Measurements from ENCODE around the gene EXOC3L4. TPM values are rescaled to one million over a fixed set of nuclear protein-coding genes. Genes with fewer than 3 reads are reported as not detected.

The EXOC3L4 gene
- total RNA-seq, 1 experiment from 2014 or later = 1.4 TPM

GRCh38 chr14:103131580-103131979, 37.1 kb downstream of the EXOC3L4 start:
- Histone ChIP-seq H3K9me3 (ENCODE audit: low read length) (no peaks in the 10 kb centered on the region), H4K20me1 (ENCODE audit: low read length) (no peaks in the 10 kb centered on the region), H3K4me3 (ENCODE audit: low read length) (no peak overlapping the region), H3K79me2 (ENCODE audit: low read length) (peaks cover 11% of the 10 kb centered on the region), H3K9me2 (replicated peaks; ENCODE audit: low read length) (no peaks in the 10 kb centered on the region), H3F3A (ENCODE audit: low read length, unreplicated experiment) (peaks cover 3% of the 10 kb centered on the region), H3K27ac (ENCODE audit: low read length) (no peak overlapping the region), H2AFZ (ENCODE audit: low read length) (no peak overlapping the region), H3K36me3 (ENCODE audit: low read depth, low read length) (peaks cover 28% of the 10 kb centered on the region), H3K27me3 (ENCODE audit: low read length) (no peaks in the 10 kb centered on the region), H3K9ac (ENCODE audit: low read length) (no peak overlapping the region), H3K4me1 (ENCODE audit: insufficient read depth, low read length) (peaks cover 50% of the 10 kb centered on the region), H3K4me2 (ENCODE audit: low read length) (no peak overlapping the region)
- TF ChIP-seq EZH2 (IDR thresholded peaks at IDR 0.05; ENCODE audit: low read length, unreplicated experiment) = no peak
- TF ChIP-seq CTCF (conservative IDR thresholded peaks at IDR 0.05; ENCODE audit: low read depth, low read length) = no peak
- TF ChIP-seq EZH2phosphoT487 (IDR thresholded peaks at IDR 0.05; ENCODE audit: borderline replicate concordance, low read length) = no peak
- DNase-seq (no peak), ATAC-seq (no peak)
- POLR2A ChIA-PET (ENCODE audit: unreplicated experiment) = no interaction called here
- CTCF ChIA-PET = interaction anchor here (0.6 to 1.4 kb wide), 2 partner anchors 27 to 145 kb away, joined by 5 to 7 read pairs; no protein-coding TSS in a partner anchor
- no TSS peak for BruUV-seq (replicated peaks)
- intact Hi-C loops (cut with micrococcal nuclease) = no loop called here

- H3K4me1 ChIP-seq (ENCODE audit: insufficient read depth, low read length) = peaks cover 54% of the 10 kb centered on the region
- peaks cover 6% of the 10 kb centered on the region for H3K79me2 ChIP-seq (ENCODE audit: low read length)
- H3K27ac ChIP-seq (ENCODE audit: low read length) = no peak overlapping the region
- H4K20me1 ChIP-seq (ENCODE audit: low read length) = no peaks in the 10 kb centered on the region
- no peak overlapping the region for H2AFZ ChIP-seq (ENCODE audit: low read length)
- no peak overlapping the region for H3K4me3 ChIP-seq (ENCODE audit: low read length)
- H3K9ac ChIP-seq (ENCODE audit: low read length) = no peak overlapping the region
- no peaks in the 10 kb centered on the region for H3K9me3 ChIP-seq (ENCODE audit: low read length)
- H3K36me3 ChIP-seq (ENCODE audit: low read depth, low read length) = peaks cover 28% of the 10 kb centered on the region
- no peaks in the 10 kb centered on the region for H3K9me2 ChIP-seq (replicated peaks; ENCODE audit: low read length)
- BruUV-seq (replicated peaks) = no TSS peak
- no peak for DNase-seq
- H3F3A ChIP-seq (ENCODE audit: low read length, unreplicated experiment) = peaks cover 3% of the 10 kb centered on the region
- ChIA-PET POLR2A (ENCODE audit: unreplicated experiment) (no interaction called here), CTCF (no interaction called here)
- no peak for ATAC-seq
- TF ChIP-seq EZH2 (IDR thresholded peaks at IDR 0.05; ENCODE audit: low read length, unreplicated experiment) = no peak
- no peak for TF ChIP-seq CTCF (conservative IDR thresholded peaks at IDR 0.05; ENCODE audit: low read depth, low read length)
- no peak for TF ChIP-seq EZH2phosphoT487 (IDR thresholded peaks at IDR 0.05; ENCODE audit: borderline replicate concordance, low read length)
- no peak overlapping the region for H3K4me2 ChIP-seq (ENCODE audit: low read length)
- H3K27me3 ChIP-seq (ENCODE audit: low read length) = no peaks in the 10 kb centered on the region
- intact Hi-C loops (cut with micrococcal nuclease) = no loop called here
Observed at GRCh38 chr14:103132381-103133209, 38.1 kb downstream of the EXOC3L4 start.
